ENCODE results near the gene RNU5B-1.

DNA sequence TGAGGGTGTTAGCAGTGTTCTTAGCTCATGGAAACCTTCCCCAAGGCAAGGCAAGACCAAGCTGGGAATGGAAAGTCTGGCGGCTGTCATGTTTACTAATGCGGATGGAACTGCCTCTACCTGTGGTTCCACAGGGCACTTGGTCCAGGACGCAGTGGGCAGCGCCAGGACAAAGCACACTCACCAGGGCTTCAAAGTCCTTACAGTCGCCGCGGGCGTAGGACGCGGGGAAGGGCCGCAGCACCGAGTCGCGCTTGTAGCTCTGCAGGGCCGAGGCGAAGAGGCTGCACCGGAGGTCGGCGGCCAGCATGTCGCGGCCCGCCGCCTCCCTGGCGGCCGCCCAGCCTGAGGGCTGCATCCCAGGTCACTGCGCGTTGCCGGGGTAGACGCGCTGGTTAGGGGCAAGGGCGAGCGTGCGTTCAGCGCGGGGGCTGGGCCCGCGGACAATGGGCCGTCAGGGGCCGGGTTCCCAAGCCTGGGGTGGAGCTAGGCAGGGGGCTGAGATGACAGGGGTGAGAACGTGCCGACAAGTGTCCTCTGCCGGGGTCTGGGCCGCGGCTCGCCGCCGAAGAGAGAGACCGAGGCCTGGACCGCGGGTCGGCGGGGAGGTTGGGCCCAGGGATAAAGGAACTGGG lies 18.3 kb upstream of the RNU5B-1 start:
- TF ChIP-seq EZH2 (IDR thresholded peaks at IDR 0.05; ENCODE audit: borderline replicate concordance) = no peak
- TF ChIP-seq, protein P1, sequence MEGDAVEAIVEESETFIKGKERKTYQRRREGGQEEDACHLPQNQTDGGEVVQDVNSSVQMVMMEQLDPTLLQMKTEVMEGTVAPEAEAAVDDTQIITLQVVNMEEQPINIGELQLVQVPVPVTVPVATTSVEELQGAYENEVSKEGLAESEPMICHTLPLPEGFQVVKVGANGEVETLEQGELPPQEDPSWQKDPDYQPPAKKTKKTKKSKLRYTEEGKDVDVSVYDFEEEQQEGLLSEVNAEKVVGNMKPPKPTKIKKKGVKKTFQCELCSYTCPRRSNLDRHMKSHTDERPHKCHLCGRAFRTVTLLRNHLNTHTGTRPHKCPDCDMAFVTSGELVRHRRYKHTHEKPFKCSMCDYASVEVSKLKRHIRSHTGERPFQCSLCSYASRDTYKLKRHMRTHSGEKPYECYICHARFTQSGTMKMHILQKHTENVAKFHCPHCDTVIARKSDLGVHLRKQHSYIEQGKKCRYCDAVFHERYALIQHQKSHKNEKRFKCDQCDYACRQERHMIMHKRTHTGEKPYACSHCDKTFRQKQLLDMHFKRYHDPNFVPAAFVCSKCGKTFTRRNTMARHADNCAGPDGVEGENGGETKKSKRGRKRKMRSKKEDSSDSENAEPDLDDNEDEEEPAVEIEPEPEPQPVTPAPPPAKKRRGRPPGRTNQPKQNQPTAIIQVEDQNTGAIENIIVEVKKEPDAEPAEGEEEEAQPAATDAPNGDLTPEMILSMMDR (IDR thresholded peaks at IDR 0.05; ENCODE audit: poor library complexity) = no peak
